Neural progenitor cell (in vitro differentiated cells): ENCODE data around the gene PBX1. TPM values are rescaled to one million over a fixed set of nuclear protein-coding genes. Genes with fewer than 3 reads are reported as not detected.

Source experiments
- DNase-seq: peaks from one replicate; pipeline ENCODE4 v3.0.0-alpha.2; 2016; ENCODE audit warnings: low spot score
- H2AFZ ChIP-seq: fragments of 200-600 bp; sonication (generic); replicated peaks from 2 replicates; pipeline ENCODE4 v1.6.1; 2016; ENCODE audit warnings: antibody characterized with exemption
- H3F3A ChIP-seq: fragments of 200-600 bp; sonication (generic); 2 replicates; pipeline ENCODE4 v1.6.1; 2016; ENCODE audit warnings: antibody characterized with exemption, low read depth
- H3K27ac ChIP-seq: fragments of 200-600 bp; sonication (generic); 2 replicates; pipeline ENCODE4 v1.5.1; 2016; ENCODE audit warnings: mild to moderate bottlenecking
- H3K27me3 ChIP-seq: fragments of 200-600 bp; sonication (generic); 2 replicates; pipeline ENCODE4 v1.6.1; 2016; ENCODE audit warnings: mild to moderate bottlenecking, moderate library complexity
- H3K36me3 ChIP-seq: fragments of 200-600 bp; sonication (generic); 2 replicates; pipeline ENCODE4 v1.5.1; 2016
- H3K4me1 ChIP-seq: fragments of 200-600 bp; sonication (generic); 2 replicates; pipeline ENCODE4 v1.6.1; 2016; ENCODE audit warnings: mixed run types
- H3K4me2 ChIP-seq: fragments of 200-600 bp; sonication (generic); 2 replicates; pipeline ENCODE4 v1.6.1; 2016
- H3K4me3 ChIP-seq: fragments of 200-600 bp; sonication (generic); 2 replicates; pipeline ENCODE4 v1.5.1; 2016
- H3K79me2 ChIP-seq: fragments of 200-600 bp; sonication (generic); 2 replicates; pipeline ENCODE4 v1.6.1; 2016; ENCODE audit warnings: low read depth
- H3K9ac ChIP-seq: fragments of 200-600 bp; sonication (generic); 2 replicates; pipeline ENCODE4 v1.6.1; 2016
- H3K9me3 ChIP-seq: fragments of 200-600 bp; sonication (generic); 2 replicates; pipeline ENCODE4 v1.5.1; 2016; ENCODE audit warnings: low read depth
- H4K20me1 ChIP-seq: fragments of 200-600 bp; sonication (generic); 2 replicates; pipeline ENCODE4 v1.6.1; 2016; ENCODE audit warnings: low read depth
- H3K27ac Mint-ChIP-seq: 3 replicates; pipeline ENCODE4 v1.8.0; 2021; ENCODE audit warnings: mixed read lengths
- H3K27me3 Mint-ChIP-seq: 2 replicates; pipeline ENCODE4 v1.8.0; 2022; ENCODE audit warnings: low read depth, mild to moderate bottlenecking, inconsistent platforms, moderate library complexity, mixed read lengths; ENCODE audit not compliant: insufficient read depth
- H3K36me3 Mint-ChIP-seq: 3 replicates; pipeline ENCODE4 v1.8.0; 2021; ENCODE audit warnings: mixed read lengths
- H3K4me1 Mint-ChIP-seq: 3 replicates; pipeline ENCODE4 v1.8.0; 2021; ENCODE audit warnings: mixed read lengths
- H3K4me3 Mint-ChIP-seq: 3 replicates; pipeline ENCODE4 v1.8.0; 2021; ENCODE audit warnings: mild to moderate bottlenecking, moderate library complexity, mixed read lengths
- H3K9me3 Mint-ChIP-seq: 3 replicates; pipeline ENCODE4 v1.8.0; 2020; ENCODE audit warnings: mixed read lengths
- EZH2 ChIP-seq: fragments of 200-600 bp; sonication (generic); IDR thresholded peaks from 2 replicates; pipeline ENCODE4 v1.6.1; 2017; ENCODE audit warnings: antibody characterized with exemption, mild to moderate bottlenecking, moderate library complexity
- EZH2phosphoT487 ChIP-seq: fragments of 200-600 bp; sonication (generic); IDR thresholded peaks from 2 replicates; pipeline ENCODE4 v1.6.1; 2017; ENCODE audit warnings: antibody characterized with exemption
- total RNA-seq: library from RNA; depleted of rRNA; stranded (reverse); fragments of >200 nt; gene quantifications from 2 replicates; pipeline ENCODE4 v1.2.3, GENCODE V29; 2015; ENCODE audit warnings: low replicate concordance
- TF ChIP-seq, protein P1 (sequence below): fragments of 200-600 bp; sonication (generic); IDR thresholded peaks from 2 replicates; pipeline ENCODE4 v1.5.1; 2017; ENCODE audit warnings: antibody characterized with exemption, mild to moderate bottlenecking

PBX1 gene
- total RNA-seq, 1 donor from 2014 or later: 91.1 TPM

DNA sequence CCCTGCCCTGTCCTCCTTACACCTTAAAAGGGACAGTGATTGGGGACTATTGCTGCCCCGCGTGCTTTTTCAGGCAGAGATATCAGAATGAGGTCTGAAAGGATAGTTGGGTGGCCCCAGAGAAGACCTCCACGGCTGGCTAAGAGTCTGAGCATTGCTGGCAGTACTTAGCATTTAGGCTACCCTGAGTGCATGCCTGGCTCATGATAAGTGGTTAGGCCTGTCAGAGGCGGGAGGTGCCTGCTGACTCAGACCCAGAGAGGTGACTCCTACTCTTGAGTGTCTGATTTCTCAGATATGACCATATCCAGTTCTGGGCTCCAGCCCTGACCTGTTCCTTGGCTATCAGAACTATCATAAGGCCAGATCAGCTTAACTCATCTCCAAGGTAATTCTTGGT, 213.7 kb downstream of the PBX1 start:
- Mint-ChIP-seq H3K4me3 (no peak overlapping the region), H3K9me3 (no peaks in the 10 kb centered on the region), H3K27ac (peak overlapping the region; percentile 3), H3K27me3 (peaks cover 5% of the 10 kb centered on the region), H3K4me1 (peaks cover 66% of the 10 kb centered on the region), H3K36me3 (peaks cover 15% of the 10 kb centered on the region)
- TF ChIP-seq EZH2phosphoT487: no peak
- TF ChIP-seq EZH2: no peak
- TF ChIP-seq, protein P1, sequence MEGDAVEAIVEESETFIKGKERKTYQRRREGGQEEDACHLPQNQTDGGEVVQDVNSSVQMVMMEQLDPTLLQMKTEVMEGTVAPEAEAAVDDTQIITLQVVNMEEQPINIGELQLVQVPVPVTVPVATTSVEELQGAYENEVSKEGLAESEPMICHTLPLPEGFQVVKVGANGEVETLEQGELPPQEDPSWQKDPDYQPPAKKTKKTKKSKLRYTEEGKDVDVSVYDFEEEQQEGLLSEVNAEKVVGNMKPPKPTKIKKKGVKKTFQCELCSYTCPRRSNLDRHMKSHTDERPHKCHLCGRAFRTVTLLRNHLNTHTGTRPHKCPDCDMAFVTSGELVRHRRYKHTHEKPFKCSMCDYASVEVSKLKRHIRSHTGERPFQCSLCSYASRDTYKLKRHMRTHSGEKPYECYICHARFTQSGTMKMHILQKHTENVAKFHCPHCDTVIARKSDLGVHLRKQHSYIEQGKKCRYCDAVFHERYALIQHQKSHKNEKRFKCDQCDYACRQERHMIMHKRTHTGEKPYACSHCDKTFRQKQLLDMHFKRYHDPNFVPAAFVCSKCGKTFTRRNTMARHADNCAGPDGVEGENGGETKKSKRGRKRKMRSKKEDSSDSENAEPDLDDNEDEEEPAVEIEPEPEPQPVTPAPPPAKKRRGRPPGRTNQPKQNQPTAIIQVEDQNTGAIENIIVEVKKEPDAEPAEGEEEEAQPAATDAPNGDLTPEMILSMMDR: no peak
- no peaks in the 10 kb centered on the region for H3K27me3 ChIP-seq
- H3F3A ChIP-seq: no peaks in the 10 kb centered on the region
- H3K9me3 ChIP-seq: no peaks in the 10 kb centered on the region
- H3K4me3 ChIP-seq: no peak overlapping the region
- H3K4me1 ChIP-seq: peaks cover 33% of the 10 kb centered on the region
- no peak overlapping the region for H3K4me2 ChIP-seq
- peaks cover 90% of the 10 kb centered on the region for H3K79me2 ChIP-seq
- H2AFZ ChIP-seq: no peak overlapping the region
- H4K20me1 ChIP-seq: peaks cover 74% of the 10 kb centered on the region
- H3K36me3 ChIP-seq: no peaks in the 10 kb centered on the region
- no peak overlapping the region for H3K27ac ChIP-seq
- no peak overlapping the region for H3K9ac ChIP-seq
- DNase-seq: no peak

DNA sequence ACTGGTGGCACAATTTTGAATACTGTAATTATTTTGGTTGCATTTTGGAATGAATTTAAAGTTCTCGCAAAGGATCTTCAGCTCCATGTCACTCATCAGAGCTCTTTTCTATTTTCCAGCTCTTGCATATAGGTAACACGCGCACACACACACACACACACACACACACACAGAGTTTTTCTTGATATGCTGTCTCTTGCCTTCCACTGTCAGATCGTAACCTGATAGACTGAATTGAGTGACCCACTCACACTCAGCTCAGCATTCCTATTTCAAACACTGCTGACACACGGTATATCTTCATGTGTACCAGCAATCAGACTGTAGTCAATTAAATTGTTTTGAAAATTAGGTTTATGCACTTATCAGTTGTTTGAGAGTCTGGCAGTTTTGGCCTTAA, 214.1 kb downstream of the PBX1 start:
- Histone ChIP-seq H3K9me3 (no peaks in the 10 kb centered on the region), H3K79me2 (peaks cover 93% of the 10 kb centered on the region), H3K27me3 (no peaks in the 10 kb centered on the region), H2AFZ (no peak overlapping the region), H3K4me2 (no peak overlapping the region), H4K20me1 (peaks cover 74% of the 10 kb centered on the region), H3F3A (no peaks in the 10 kb centered on the region), H3K27ac (no peak overlapping the region), H3K4me1 (peaks cover 33% of the 10 kb centered on the region), H3K9ac (no peak overlapping the region), H3K4me3 (no peak overlapping the region), H3K36me3 (no peaks in the 10 kb centered on the region)
- TF ChIP-seq EZH2phosphoT487 (no peak), EZH2 (no peak)
- TF ChIP-seq, protein P1: no peak
- Mint-ChIP-seq H3K4me1 (peaks cover 66% of the 10 kb centered on the region), H3K27ac (peak overlapping the region; percentile 3), H3K27me3 (peaks cover 5% of the 10 kb centered on the region), H3K9me3 (no peaks in the 10 kb centered on the region), H3K36me3 (peaks cover 13% of the 10 kb centered on the region), H3K4me3 (no peak overlapping the region)
- no peak for DNase-seq

DNA sequence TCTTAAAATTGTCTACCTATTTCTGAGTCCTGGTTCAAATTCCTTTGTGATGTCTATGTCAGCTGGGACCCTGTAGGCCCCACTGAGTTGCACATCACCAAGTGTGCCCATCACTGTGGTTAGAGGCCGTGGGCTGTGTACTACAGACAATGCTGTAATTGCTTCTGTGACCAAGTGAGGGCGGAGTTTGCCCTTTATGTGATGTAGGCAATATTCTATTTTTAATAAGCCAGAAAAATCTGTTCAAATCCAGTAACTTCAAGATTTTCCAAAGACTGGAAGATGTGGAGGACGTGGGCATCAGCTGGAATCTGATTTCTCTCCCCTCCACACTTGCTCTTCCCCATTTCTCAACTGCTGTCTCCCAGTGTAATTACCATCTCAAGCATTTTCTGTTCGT, 215.4 kb downstream of the PBX1 start:
- Histone ChIP-seq H3K9ac (no peak overlapping the region), H3K36me3 (no peaks in the 10 kb centered on the region), H3K4me1 (peaks cover 33% of the 10 kb centered on the region), H4K20me1 (peaks cover 83% of the 10 kb centered on the region), H3F3A (no peaks in the 10 kb centered on the region), H3K27me3 (no peaks in the 10 kb centered on the region), H3K4me2 (peak overlapping the region; percentile 4), H3K4me3 (no peak overlapping the region), H3K9me3 (no peaks in the 10 kb centered on the region), H3K27ac (no peak overlapping the region), H3K79me2 (peaks cover 88% of the 10 kb centered on the region), H2AFZ (no peak overlapping the region)
- TF ChIP-seq, protein P1: peak; percentile 22
- TF ChIP-seq EZH2: no peak
- TF ChIP-seq EZH2phosphoT487: no peak
- peak overlapping the region; percentile 24 for H3K27ac Mint-ChIP-seq
- DNase-seq: no peak
- peaks cover 59% of the 10 kb centered on the region for H3K4me1 Mint-ChIP-seq
- no peak overlapping the region for H3K4me3 Mint-ChIP-seq
- H3K9me3 Mint-ChIP-seq: no peaks in the 10 kb centered on the region
- H3K36me3 Mint-ChIP-seq: peaks cover 8% of the 10 kb centered on the region
- H3K27me3 Mint-ChIP-seq: peaks cover 5% of the 10 kb centered on the region
